ENCODE measurements around the gene ALDH16A1.
A peak's percentile ranks its signal among the peaks of the same experiment; 100 is the strongest.

Gene ALDH16A1

DNA sequence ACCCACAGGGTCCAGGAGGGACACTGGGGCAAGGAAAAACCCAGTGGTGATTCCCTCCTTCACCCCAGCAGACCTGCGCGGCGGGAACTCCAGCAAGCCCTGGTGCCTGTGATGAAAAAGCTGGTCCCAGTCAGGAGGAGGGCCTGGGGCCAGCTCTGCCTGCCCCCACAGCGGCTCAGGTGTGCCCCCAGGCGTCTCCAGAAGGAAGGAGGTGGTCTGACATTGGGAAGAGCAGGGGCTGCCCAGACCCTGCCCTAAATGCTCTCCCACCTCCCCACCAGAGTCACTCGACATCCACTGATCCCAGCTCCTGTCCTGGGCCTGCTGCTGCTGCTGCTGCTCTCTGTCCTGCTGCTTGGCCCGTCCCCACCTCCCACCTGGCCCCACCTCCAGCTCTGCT is 35.9 kb upstream of the ALDH16A1 start:
- Histone ChIP-seq H3K4me3 (replicated peaks; ENCODE audit: insufficient read depth, low read length) (no peak overlapping the region), H3K27ac (replicated peaks) (peak overlapping the region; percentile 56), H3K27me3 (ENCODE audit: insufficient read depth, poor library complexity, severe bottlenecking) (peaks cover 20% of the 10 kb centered on the region)
- TF ChIP-seq POLR2AphosphoS5 (IDR thresholded peaks at IDR 0.05; ENCODE audit: low read depth) (no peak), SPI1 (IDR thresholded peaks at IDR 0.05; ENCODE audit: borderline replicate concordance, low read depth) (no peak), GABPA (IDR thresholded peaks at IDR 0.05; ENCODE audit: low read depth) (no peak)
- TF ChIP-seq, protein P1, sequence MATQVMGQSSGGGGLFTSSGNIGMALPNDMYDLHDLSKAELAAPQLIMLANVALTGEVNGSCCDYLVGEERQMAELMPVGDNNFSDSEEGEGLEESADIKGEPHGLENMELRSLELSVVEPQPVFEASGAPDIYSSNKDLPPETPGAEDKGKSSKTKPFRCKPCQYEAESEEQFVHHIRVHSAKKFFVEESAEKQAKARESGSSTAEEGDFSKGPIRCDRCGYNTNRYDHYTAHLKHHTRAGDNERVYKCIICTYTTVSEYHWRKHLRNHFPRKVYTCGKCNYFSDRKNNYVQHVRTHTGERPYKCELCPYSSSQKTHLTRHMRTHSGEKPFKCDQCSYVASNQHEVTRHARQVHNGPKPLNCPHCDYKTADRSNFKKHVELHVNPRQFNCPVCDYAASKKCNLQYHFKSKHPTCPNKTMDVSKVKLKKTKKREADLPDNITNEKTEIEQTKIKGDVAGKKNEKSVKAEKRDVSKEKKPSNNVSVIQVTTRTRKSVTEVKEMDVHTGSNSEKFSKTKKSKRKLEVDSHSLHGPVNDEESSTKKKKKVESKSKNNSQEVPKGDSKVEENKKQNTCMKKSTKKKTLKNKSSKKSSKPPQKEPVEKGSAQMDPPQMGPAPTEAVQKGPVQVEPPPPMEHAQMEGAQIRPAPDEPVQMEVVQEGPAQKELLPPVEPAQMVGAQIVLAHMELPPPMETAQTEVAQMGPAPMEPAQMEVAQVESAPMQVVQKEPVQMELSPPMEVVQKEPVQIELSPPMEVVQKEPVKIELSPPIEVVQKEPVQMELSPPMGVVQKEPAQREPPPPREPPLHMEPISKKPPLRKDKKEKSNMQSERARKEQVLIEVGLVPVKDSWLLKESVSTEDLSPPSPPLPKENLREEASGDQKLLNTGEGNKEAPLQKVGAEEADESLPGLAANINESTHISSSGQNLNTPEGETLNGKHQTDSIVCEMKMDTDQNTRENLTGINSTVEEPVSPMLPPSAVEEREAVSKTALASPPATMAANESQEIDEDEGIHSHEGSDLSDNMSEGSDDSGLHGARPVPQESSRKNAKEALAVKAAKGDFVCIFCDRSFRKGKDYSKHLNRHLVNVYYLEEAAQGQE (IDR thresholded peaks at IDR 0.05; ENCODE audit: insufficient replicate concordance, low read depth): no peak
- TF ChIP-seq, protein P2, sequence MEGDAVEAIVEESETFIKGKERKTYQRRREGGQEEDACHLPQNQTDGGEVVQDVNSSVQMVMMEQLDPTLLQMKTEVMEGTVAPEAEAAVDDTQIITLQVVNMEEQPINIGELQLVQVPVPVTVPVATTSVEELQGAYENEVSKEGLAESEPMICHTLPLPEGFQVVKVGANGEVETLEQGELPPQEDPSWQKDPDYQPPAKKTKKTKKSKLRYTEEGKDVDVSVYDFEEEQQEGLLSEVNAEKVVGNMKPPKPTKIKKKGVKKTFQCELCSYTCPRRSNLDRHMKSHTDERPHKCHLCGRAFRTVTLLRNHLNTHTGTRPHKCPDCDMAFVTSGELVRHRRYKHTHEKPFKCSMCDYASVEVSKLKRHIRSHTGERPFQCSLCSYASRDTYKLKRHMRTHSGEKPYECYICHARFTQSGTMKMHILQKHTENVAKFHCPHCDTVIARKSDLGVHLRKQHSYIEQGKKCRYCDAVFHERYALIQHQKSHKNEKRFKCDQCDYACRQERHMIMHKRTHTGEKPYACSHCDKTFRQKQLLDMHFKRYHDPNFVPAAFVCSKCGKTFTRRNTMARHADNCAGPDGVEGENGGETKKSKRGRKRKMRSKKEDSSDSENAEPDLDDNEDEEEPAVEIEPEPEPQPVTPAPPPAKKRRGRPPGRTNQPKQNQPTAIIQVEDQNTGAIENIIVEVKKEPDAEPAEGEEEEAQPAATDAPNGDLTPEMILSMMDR (IDR thresholded peaks at IDR 0.05; ENCODE audit: insufficient read depth, low read length): no peak
- no peak for DNase-seq (ENCODE audit: low read depth in 1 of 2, low spot score in 1 of 2)

DNA sequence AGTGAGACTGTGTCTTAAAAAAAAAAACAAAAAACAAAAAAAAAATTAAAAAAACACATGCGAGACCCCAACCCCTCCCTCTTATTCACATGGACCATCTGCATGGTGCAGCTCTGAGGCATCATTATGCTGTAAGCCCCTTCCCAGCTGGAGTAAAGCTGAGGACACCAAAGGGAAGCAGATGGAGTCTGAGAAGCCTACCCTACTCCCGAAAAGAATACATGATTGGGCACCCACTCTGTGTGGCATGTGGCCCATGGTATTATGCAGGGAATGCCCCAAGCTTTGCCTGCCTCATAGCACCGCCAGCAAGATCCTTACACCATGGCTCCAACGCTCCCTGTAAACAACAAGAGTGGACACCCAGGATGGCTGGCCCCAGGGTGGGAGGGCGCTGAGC is 34.5 kb upstream of the ALDH16A1 start:
- no peak for DNase-seq (ENCODE audit: low read depth in 1 of 2, low spot score in 1 of 2)
- no peak overlapping the region for H3K27ac ChIP-seq (replicated peaks)
- TF ChIP-seq, protein P2 (IDR thresholded peaks at IDR 0.05; ENCODE audit: insufficient read depth, low read length): no peak
- TF ChIP-seq, protein P1 (IDR thresholded peaks at IDR 0.05; ENCODE audit: insufficient replicate concordance, low read depth): no peak
- TF ChIP-seq GABPA (IDR thresholded peaks at IDR 0.05; ENCODE audit: low read depth) (no peak), SPI1 (IDR thresholded peaks at IDR 0.05; ENCODE audit: borderline replicate concordance, low read depth) (no peak), POLR2AphosphoS5 (IDR thresholded peaks at IDR 0.05; ENCODE audit: low read depth) (no peak)
- peaks cover 34% of the 10 kb centered on the region for H3K27me3 ChIP-seq (ENCODE audit: insufficient read depth, poor library complexity, severe bottlenecking)
- no peak overlapping the region for H3K4me3 ChIP-seq (replicated peaks; ENCODE audit: insufficient read depth, low read length)

DNA sequence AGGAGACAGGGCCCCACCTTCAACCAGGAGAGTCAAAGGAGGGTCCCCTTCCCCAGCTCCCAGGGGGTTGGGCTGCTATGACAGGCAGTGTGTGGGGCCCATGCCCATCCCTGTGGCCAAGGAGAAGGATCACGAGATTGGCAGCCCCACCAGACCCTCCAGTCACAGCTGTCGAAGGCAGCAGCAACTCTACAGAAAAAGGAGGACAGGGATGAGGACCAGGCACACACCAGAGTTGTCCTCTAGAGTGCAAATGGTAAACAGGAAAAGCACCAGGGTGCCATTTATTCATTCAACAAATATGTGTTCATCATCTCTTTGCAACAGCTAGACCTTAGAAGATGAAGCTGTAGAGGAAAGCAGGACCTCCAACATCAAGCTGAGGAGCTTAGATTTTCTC is 33.9 kb upstream of the ALDH16A1 start:
- no peak overlapping the region for H3K4me3 ChIP-seq (replicated peaks; ENCODE audit: insufficient read depth, low read length)
- no peak for DNase-seq (ENCODE audit: low read depth in 1 of 2, low spot score in 1 of 2)
- TF ChIP-seq, protein P1 (IDR thresholded peaks at IDR 0.05; ENCODE audit: insufficient replicate concordance, low read depth): no peak
- TF ChIP-seq, protein P2 (IDR thresholded peaks at IDR 0.05; ENCODE audit: insufficient read depth, low read length): no peak
- no peak for TF ChIP-seq GABPA (IDR thresholded peaks at IDR 0.05; ENCODE audit: low read depth)
- TF ChIP-seq POLR2AphosphoS5 (IDR thresholded peaks at IDR 0.05; ENCODE audit: low read depth): no peak
- TF ChIP-seq SPI1 (IDR thresholded peaks at IDR 0.05; ENCODE audit: borderline replicate concordance, low read depth): no peak
- peaks cover 40% of the 10 kb centered on the region for H3K27me3 ChIP-seq (ENCODE audit: insufficient read depth, poor library complexity, severe bottlenecking)
- no peak overlapping the region for H3K27ac ChIP-seq (replicated peaks)

All from HL-60 (cell line).